ENCODE data around the gene TMIGD2.
"Not testable (repeated sequence)": the region's sequence is repeated elsewhere in the genome, so short reads cannot be mapped to it uniquely, and the experiment has no call there.

Gene TMIGD2

GRCh38 chr19:4279530-4280422 is 22.4 kb downstream of the TMIGD2 start:
- Histone ChIP-seq H3K4me3 (ENCODE audit: insufficient read depth, low read depth, low read length, poor library complexity, severe bottlenecking) (peak overlapping the region; percentile 8), H3K27ac (ENCODE audit: insufficient read depth, low read length, poor library complexity, severe bottlenecking) (no peak overlapping the region), H3K4me1 (ENCODE audit: control insufficient read depth, insufficient read depth, low read length, poor library complexity, severe bottlenecking) (peaks cover 10% of the 10 kb centered on the region), H3K36me3 (ENCODE audit: control insufficient read depth, insufficient read depth, low read length) (no peaks in the 10 kb centered on the region), H3K27me3 (replicated peaks; ENCODE audit: control insufficient read depth, insufficient read depth, low read length, poor library complexity, severe bottlenecking) (peaks cover 18% of the 10 kb centered on the region), H3K9me3 (ENCODE audit: control insufficient read depth, low read length) (no peaks in the 10 kb centered on the region)
- no peak for DNase-seq

GRCh38 chr19:4279267-4279529 is 23.0 kb downstream of the TMIGD2 start:
- peak overlapping the region; percentile 8 for H3K4me3 ChIP-seq (ENCODE audit: insufficient read depth, low read depth, low read length, poor library complexity, severe bottlenecking)
- H3K27ac ChIP-seq (ENCODE audit: insufficient read depth, low read length, poor library complexity, severe bottlenecking): no peak overlapping the region
- no peaks in the 10 kb centered on the region for H3K36me3 ChIP-seq (ENCODE audit: control insufficient read depth, insufficient read depth, low read length)
- H3K4me1 ChIP-seq (ENCODE audit: control insufficient read depth, insufficient read depth, low read length, poor library complexity, severe bottlenecking): peaks cover 10% of the 10 kb centered on the region
- DNase-seq: no peak
- H3K27me3 ChIP-seq (replicated peaks; ENCODE audit: control insufficient read depth, insufficient read depth, low read length, poor library complexity, severe bottlenecking): peaks cover 18% of the 10 kb centered on the region
- no peaks in the 10 kb centered on the region for H3K9me3 ChIP-seq (ENCODE audit: control insufficient read depth, low read length)

- no peak within 1 kb of the TSS for H3K27ac ChIP-seq (ENCODE audit: insufficient read depth, low read length, poor library complexity, severe bottlenecking)
- peak within 1 kb of the TSS; percentile 8 for H3K4me3 ChIP-seq (ENCODE audit: insufficient read depth, low read depth, low read length, poor library complexity, severe bottlenecking)
- no peaks in the 10 kb centered on the region for H3K36me3 ChIP-seq (ENCODE audit: control insufficient read depth, insufficient read depth, low read length)
- DNase-seq: no peak
- peaks cover 18% of the 10 kb centered on the region for H3K27me3 ChIP-seq (replicated peaks; ENCODE audit: control insufficient read depth, insufficient read depth, low read length, poor library complexity, severe bottlenecking)
- H3K9me3 ChIP-seq (ENCODE audit: control insufficient read depth, low read length): no peaks in the 10 kb centered on the region
- H3K4me1 ChIP-seq (ENCODE audit: control insufficient read depth, insufficient read depth, low read length, poor library complexity, severe bottlenecking): peaks cover 10% of the 10 kb centered on the region
Measured at GRCh38 chr19:4278419-4279266, 23.5 kb downstream of the TMIGD2 start, which contains the start of gene SHD. TSS of gene SHD (plus strand) at chr19:4279266. CDS start at chr19:4280064, 798 bp downstream.

- H3K9me3 ChIP-seq (ENCODE audit: control insufficient read depth, low read length): no peaks in the 10 kb centered on the region
- no peak overlapping the region for H3K4me3 ChIP-seq (ENCODE audit: insufficient read depth, low read depth, low read length, poor library complexity, severe bottlenecking)
- H3K4me1 ChIP-seq (ENCODE audit: control insufficient read depth, insufficient read depth, low read length, poor library complexity, severe bottlenecking): peaks cover 10% of the 10 kb centered on the region
- H3K27ac ChIP-seq (ENCODE audit: insufficient read depth, low read length, poor library complexity, severe bottlenecking): no peak overlapping the region
- DNase-seq: no peak
- H3K27me3 ChIP-seq (replicated peaks; ENCODE audit: control insufficient read depth, insufficient read depth, low read length, poor library complexity, severe bottlenecking): peaks cover 18% of the 10 kb centered on the region
- H3K36me3 ChIP-seq (ENCODE audit: control insufficient read depth, insufficient read depth, low read length): no peaks in the 10 kb centered on the region
Measured at GRCh38 chr19:4278010-4278409, 24.2 kb downstream of the TMIGD2 start.

- H3K36me3 ChIP-seq (ENCODE audit: control insufficient read depth, insufficient read depth, low read length): no peaks in the 10 kb centered on the region
- no peak overlapping the region for H3K4me3 ChIP-seq (ENCODE audit: insufficient read depth, low read depth, low read length, poor library complexity, severe bottlenecking)
- no peak for DNase-seq
- no peaks in the 10 kb centered on the region for H3K9me3 ChIP-seq (ENCODE audit: control insufficient read depth, low read length)
- H3K27me3 ChIP-seq (replicated peaks; ENCODE audit: control insufficient read depth, insufficient read depth, low read length, poor library complexity, severe bottlenecking): peaks cover 18% of the 10 kb centered on the region
- peaks cover 10% of the 10 kb centered on the region for H3K4me1 ChIP-seq (ENCODE audit: control insufficient read depth, insufficient read depth, low read length, poor library complexity, severe bottlenecking)
- H3K27ac ChIP-seq (ENCODE audit: insufficient read depth, low read length, poor library complexity, severe bottlenecking): no peak overlapping the region
Measured at GRCh38 chr19:4277191-4277696, 24.9 kb downstream of the TMIGD2 start.

GRCh38 chr19:4274321-4274686 is 27.9 kb downstream of the TMIGD2 start:
- not testable (repeated sequence) for H3K4me3 ChIP-seq (ENCODE audit: insufficient read depth, low read depth, low read length, poor library complexity, severe bottlenecking); H3K9me3 ChIP-seq (ENCODE audit: control insufficient read depth, low read length); H3K27me3 ChIP-seq (replicated peaks; ENCODE audit: control insufficient read depth, insufficient read depth, low read length, poor library complexity, severe bottlenecking); H3K27ac ChIP-seq (ENCODE audit: insufficient read depth, low read length, poor library complexity, severe bottlenecking); DNase-seq; H3K4me1 ChIP-seq (ENCODE audit: control insufficient read depth, insufficient read depth, low read length, poor library complexity, severe bottlenecking); H3K36me3 ChIP-seq (ENCODE audit: control insufficient read depth, insufficient read depth, low read length)

GRCh38 chr19:4272894-4273293 is 29.3 kb downstream of the TMIGD2 start:
- peaks cover 15% of the 10 kb centered on the region for H3K36me3 ChIP-seq (ENCODE audit: control insufficient read depth, insufficient read depth, low read length)
- H3K4me3 ChIP-seq (ENCODE audit: insufficient read depth, low read depth, low read length, poor library complexity, severe bottlenecking): no peak overlapping the region
- H3K27ac ChIP-seq (ENCODE audit: insufficient read depth, low read length, poor library complexity, severe bottlenecking): no peak overlapping the region
- peaks cover 6% of the 10 kb centered on the region for H3K27me3 ChIP-seq (replicated peaks; ENCODE audit: control insufficient read depth, insufficient read depth, low read length, poor library complexity, severe bottlenecking)
- DNase-seq: no peak
- no peaks in the 10 kb centered on the region for H3K4me1 ChIP-seq (ENCODE audit: control insufficient read depth, insufficient read depth, low read length, poor library complexity, severe bottlenecking)
- no peaks in the 10 kb centered on the region for H3K9me3 ChIP-seq (ENCODE audit: control insufficient read depth, low read length)

- Histone ChIP-seq H3K27ac (ENCODE audit: insufficient read depth, low read length, poor library complexity, severe bottlenecking) (no peak overlapping the region), H3K9me3 (ENCODE audit: control insufficient read depth, low read length) (no peaks in the 10 kb centered on the region), H3K4me3 (ENCODE audit: insufficient read depth, low read depth, low read length, poor library complexity, severe bottlenecking) (no peak overlapping the region), H3K27me3 (replicated peaks; ENCODE audit: control insufficient read depth, insufficient read depth, low read length, poor library complexity, severe bottlenecking) (no peaks in the 10 kb centered on the region), H3K36me3 (ENCODE audit: control insufficient read depth, insufficient read depth, low read length) (peaks cover 38% of the 10 kb centered on the region), H3K4me1 (ENCODE audit: control insufficient read depth, insufficient read depth, low read length, poor library complexity, severe bottlenecking) (no peaks in the 10 kb centered on the region)
- no peak for DNase-seq
Measured at GRCh38 chr19:4268816-4269430, 33.3 kb downstream of the TMIGD2 start.

GRCh38 chr19:4267901-4268815 is 34.0 kb downstream of the TMIGD2 start:
- no peaks in the 10 kb centered on the region for H3K27me3 ChIP-seq (replicated peaks; ENCODE audit: control insufficient read depth, insufficient read depth, low read length, poor library complexity, severe bottlenecking)
- DNase-seq: no peak
- peaks cover 38% of the 10 kb centered on the region for H3K36me3 ChIP-seq (ENCODE audit: control insufficient read depth, insufficient read depth, low read length)
- H3K4me1 ChIP-seq (ENCODE audit: control insufficient read depth, insufficient read depth, low read length, poor library complexity, severe bottlenecking): no peaks in the 10 kb centered on the region
- no peak overlapping the region for H3K27ac ChIP-seq (ENCODE audit: insufficient read depth, low read length, poor library complexity, severe bottlenecking)
- no peak overlapping the region for H3K4me3 ChIP-seq (ENCODE audit: insufficient read depth, low read depth, low read length, poor library complexity, severe bottlenecking)
- H3K9me3 ChIP-seq (ENCODE audit: control insufficient read depth, low read length): no peaks in the 10 kb centered on the region
